OCI-LY7 (cell line): ENCODE data around the gene CHST11.

ENCODE experiments used
- CTCF ChIP-seq: fragments of 200-600 bp; sonication (generic); conservative IDR thresholded peaks from 2 replicates; pipeline ENCODE4 v1.5.1; 2014; ENCODE audit warnings: mild to moderate bottlenecking, antibody characterized with exemption, low read length, moderate library complexity, mixed read lengths
- EZH2phosphoT487 ChIP-seq: fragments of 200-600 bp; sonication (generic); IDR thresholded peaks from 2 replicates; pipeline ENCODE4 v1.6.1; 2018; ENCODE audit warnings: low read depth, borderline replicate concordance, mild to moderate bottlenecking, mixed run types, antibody characterized with exemption, low read length, moderate library complexity, mixed read lengths

GRCh38 chr12:104435175-104435574, 21.6 kb upstream of the CHST11 start:
- TF ChIP-seq CTCF (no peak), EZH2phosphoT487 (no peak)
